ENCODE results near the gene RIMBP2.

The RIMBP2 gene

GRCh38 chr12:130525384-130526172 lies 190.5 kb downstream of the RIMBP2 start:
- no peak for DNase-seq

DNA sequence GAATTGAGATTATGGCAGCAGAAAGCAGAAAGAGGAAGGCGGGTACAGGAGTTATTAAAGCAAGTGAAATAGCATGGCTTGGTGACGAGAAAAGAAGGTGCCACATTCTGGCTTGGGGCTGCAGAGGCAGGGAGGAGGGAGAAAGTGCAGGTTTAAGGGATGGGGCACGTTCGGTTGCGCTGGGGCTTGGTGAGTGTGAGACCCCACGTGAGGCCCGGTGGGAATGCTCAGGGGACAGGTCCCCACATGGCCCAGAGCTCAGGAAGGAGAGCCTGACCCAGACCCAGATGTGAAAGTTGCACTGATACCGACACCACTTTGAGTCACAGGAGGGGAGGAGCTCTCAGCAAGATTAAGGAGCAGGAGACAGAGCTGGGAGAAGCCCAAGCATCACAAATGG lies 191.3 kb downstream of the RIMBP2 start:
- no peak for DNase-seq

DNA sequence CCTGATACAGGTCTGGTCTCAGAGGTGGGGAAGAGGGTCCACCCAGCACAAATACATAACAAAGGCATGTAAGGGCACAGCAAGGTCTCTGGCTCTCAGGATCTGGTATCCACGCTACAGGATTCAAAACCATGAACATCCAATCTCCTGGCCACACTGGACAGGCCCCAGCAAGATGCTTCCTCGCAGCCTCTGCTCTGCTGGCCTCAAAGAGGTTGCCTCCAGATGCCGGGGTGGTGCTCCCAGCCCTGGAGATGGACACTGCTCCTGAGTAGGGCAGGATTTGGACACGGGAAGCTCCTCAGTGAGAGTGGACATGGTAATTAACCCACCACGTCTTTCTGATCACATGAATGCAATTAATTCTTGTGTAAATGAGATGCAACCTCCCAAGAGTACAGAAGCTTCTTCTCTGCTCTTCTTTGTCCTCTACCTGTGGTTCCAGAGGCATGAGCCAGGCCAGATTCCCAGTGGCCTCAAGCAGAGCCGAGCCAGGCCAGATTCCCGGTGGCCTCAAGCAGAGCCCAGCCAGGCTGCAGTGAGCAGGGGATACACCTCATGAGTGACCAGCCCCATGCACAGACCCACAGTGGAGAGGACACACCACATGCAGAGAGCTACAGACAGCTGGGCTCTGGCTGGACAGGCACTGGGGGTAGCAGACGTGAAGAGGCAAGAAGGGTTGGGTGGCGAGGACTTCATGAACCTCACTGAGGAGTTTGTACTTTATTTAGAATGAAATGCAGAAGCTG lies 192.1 kb downstream of the RIMBP2 start:
- DNase-seq = no peak

DNA sequence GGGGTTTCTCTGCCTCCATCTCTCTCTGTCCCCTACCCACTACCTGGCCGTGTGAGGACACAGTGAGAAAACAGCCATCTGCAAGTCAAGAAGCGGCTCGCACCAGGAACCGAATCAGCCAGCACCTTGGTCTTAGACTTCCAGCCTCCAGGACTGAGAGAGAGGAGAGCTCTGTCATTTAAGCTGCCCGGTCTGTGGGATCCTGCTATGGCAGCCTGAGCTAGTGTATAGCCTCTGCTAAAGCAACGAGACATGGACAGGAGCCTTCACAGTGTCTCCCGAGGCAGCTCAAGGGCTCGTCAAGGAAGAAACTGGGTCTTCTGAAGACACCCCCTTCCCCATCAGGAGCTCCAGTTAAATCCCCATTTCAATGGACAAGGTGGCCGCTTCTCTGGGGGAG lies 192.9 kb downstream of the RIMBP2 start:
- no peak for DNase-seq

- DNase-seq = no peak
Observed at GRCh38 chr12:130522244-130522834, 193.8 kb downstream of the RIMBP2 start.

GRCh38 chr12:130521375-130522124 lies 194.5 kb downstream of the RIMBP2 start:
- DNase-seq = no peak

- no peak for DNase-seq
Observed at GRCh38 chr12:130520784-130521183, 195.3 kb downstream of the RIMBP2 start.

- DNase-seq = no peak
Observed at GRCh38 chr12:130517588-130517987, 198.5 kb downstream of the RIMBP2 start.

GRCh38 chr12:130514149-130514551 lies 201.9 kb downstream of the RIMBP2 start:
- no peak for DNase-seq

- DNase-seq = no peak
Observed at GRCh38 chr12:130513556-130513955, 202.5 kb downstream of the RIMBP2 start.

- no peak for DNase-seq
Observed at GRCh38 chr12:130511285-130511684, 204.8 kb downstream of the RIMBP2 start.

- DNase-seq = no peak
Observed at GRCh38 chr12:130509454-130509853, 206.6 kb downstream of the RIMBP2 start.

- DNase-seq = no peak
Observed at GRCh38 chr12:130508847-130509246, 207.3 kb downstream of the RIMBP2 start.

DNA sequence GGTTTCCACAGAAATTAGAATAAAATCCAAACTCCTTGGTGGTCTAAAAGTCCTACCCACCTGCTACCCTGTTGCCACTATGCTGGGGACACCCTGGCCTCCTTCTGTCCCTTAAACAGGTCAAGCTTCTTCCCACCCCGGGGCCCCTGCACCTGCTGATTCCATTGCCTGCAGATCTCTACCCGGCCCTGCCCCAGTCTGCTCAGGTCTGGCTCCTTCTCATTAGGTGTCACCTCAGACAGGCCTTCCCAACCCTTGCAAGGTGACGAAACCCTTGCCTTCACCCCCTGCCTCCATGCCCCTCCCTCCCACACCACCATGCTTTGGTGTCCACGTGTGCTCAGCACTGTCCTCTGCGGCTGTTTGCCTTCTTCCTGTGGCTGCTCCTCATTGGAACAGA lies 207.8 kb downstream of the RIMBP2 start:
- no peak for DNase-seq

- DNase-seq = no peak
Observed at GRCh38 chr12:130506844-130507243, 209.3 kb downstream of the RIMBP2 start.

GRCh38 chr12:130504840-130505175 lies 211.3 kb downstream of the RIMBP2 start:
- no peak for DNase-seq

GRCh38 chr12:130504110-130504839 lies 211.8 kb downstream of the RIMBP2 start:
- DNase-seq = no peak

- no peak for DNase-seq
Observed at GRCh38 chr12:130501821-130502220, 214.3 kb downstream of the RIMBP2 start.

DNA sequence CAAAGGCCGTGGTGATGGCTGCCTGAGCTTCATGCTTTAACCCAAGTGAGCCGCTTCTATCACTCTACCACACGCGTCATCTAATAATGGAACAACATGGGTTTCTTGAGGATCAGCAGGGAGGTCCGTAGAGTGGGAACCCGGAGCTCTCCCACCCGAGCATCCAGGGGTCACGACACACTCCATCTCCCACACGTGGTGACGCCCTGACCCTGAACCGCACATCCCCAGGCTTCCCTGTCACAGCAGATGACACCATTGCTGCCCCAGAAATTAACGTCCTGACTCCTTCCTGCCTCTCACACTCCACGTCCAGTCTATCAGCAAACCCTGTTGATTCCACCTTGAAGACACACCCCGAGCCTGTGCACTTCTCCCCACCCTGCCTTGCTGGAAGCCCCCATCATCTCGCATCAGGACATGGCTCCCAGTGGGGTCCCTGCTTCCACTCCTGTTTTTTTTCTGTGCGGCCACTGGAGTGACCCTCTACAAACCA lies 215.2 kb downstream of the RIMBP2 start:
- no peak for DNase-seq

DNA sequence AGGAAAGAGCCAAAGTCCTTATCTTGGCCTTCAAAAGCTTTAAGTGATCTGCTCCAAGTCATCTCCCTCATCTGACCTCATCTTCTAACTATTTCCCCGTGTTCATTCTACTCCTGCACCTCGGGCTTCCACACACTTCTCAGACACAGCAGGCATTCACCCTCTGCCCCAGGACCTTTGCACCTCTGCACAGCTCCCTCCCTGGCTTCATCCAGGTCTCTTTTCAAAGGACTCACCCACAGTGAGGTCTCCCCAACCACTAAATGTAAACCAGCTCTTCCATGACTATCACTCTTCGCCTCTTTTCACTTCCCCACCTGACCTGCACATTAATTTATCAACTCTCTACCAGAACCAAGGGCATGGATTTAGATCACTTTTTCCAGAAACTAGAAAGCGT lies 216.6 kb downstream of the RIMBP2 start:
- DNase-seq = no peak

GRCh38 chr12:130498589-130499385 lies 217.3 kb downstream of the RIMBP2 start:
- DNase-seq = no peak

All from suppressor macrophage (primary cell).